HG02610 (cell line): ENCODE data around the gene LRP1B.
"Not testable (repeated sequence)": the region's sequence is repeated elsewhere in the genome, so short reads cannot be mapped to it uniquely, and the experiment has no call there.

Experiments
- ATAC-seq: cut with Tn5 transposase; IDR thresholded peaks from one replicate; pipeline ENCODE4 v1.9.1; 2021; ENCODE audit warnings: mild to moderate bottlenecking, moderate library complexity; ENCODE audit not compliant: unreplicated experiment

LRP1B gene

GRCh38 chr2:141207036-141207385, 923.8 kb downstream of the LRP1B start:
- no peak for ATAC-seq

- no peak for ATAC-seq
Observed at GRCh38 chr2:141201016-141201565, 929.7 kb downstream of the LRP1B start.

GRCh38 chr2:141200191-141200590, 930.6 kb downstream of the LRP1B start:
- no peak for ATAC-seq

- no peak for ATAC-seq
Observed at GRCh38 chr2:141199711-141200110, 931.1 kb downstream of the LRP1B start.

GRCh38 chr2:141195087-141195486, 935.7 kb downstream of the LRP1B start:
- ATAC-seq = no peak

GRCh38 chr2:141187075-141187439, 943.8 kb downstream of the LRP1B start:
- no peak for ATAC-seq

GRCh38 chr2:141186413-141187074, 944.3 kb downstream of the LRP1B start:
- no peak for ATAC-seq

- no peak for ATAC-seq
Observed at GRCh38 chr2:141182246-141182645, 948.6 kb downstream of the LRP1B start.

- ATAC-seq = not testable (repeated sequence)
Observed at GRCh38 chr2:141169117-141169516, 961.7 kb downstream of the LRP1B start.

- no peak for ATAC-seq
Observed at GRCh38 chr2:141162314-141162713, 968.5 kb downstream of the LRP1B start.

- no peak for ATAC-seq
Observed at GRCh38 chr2:141151611-141152286, 979.1 kb downstream of the LRP1B start.

GRCh38 chr2:141142025-141142424, 988.8 kb downstream of the LRP1B start:
- ATAC-seq = no peak

GRCh38 chr2:141137122-141137693, 993.6 kb downstream of the LRP1B start:
- no peak for ATAC-seq

GRCh38 chr2:141133883-141134282, 996.9 kb downstream of the LRP1B start:
- no peak for ATAC-seq

- ATAC-seq = no peak
Observed at GRCh38 chr2:141125432-141125831, 1005.4 kb downstream of the LRP1B start.

- no peak for ATAC-seq
Observed at GRCh38 chr2:141118836-141119235, 1012.0 kb downstream of the LRP1B start.

- no peak for ATAC-seq
Observed at GRCh38 chr2:141113301-141113700, 1017.5 kb downstream of the LRP1B start.

- no peak for ATAC-seq
Observed at GRCh38 chr2:141109633-141110032, 1021.2 kb downstream of the LRP1B start.

- ATAC-seq = no peak
Observed at GRCh38 chr2:141105763-141106162, 1025.1 kb downstream of the LRP1B start.

- ATAC-seq = no peak
Observed at GRCh38 chr2:141103216-141103615, 1027.6 kb downstream of the LRP1B start.

GRCh38 chr2:141079231-141079630, 1051.6 kb downstream of the LRP1B start:
- no peak for ATAC-seq

- no peak for ATAC-seq
Observed at GRCh38 chr2:141075753-141076152, 1055.1 kb downstream of the LRP1B start.
